ENCODE measurements around the gene PROK1.
"Not testable (repeated sequence)": the region's sequence is repeated elsewhere in the genome, so short reads cannot be mapped to it uniquely, and the experiment has no call there.

PROK1 gene, protein sequence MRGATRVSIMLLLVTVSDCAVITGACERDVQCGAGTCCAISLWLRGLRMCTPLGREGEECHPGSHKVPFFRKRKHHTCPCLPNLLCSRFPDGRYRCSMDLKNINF

DNA sequence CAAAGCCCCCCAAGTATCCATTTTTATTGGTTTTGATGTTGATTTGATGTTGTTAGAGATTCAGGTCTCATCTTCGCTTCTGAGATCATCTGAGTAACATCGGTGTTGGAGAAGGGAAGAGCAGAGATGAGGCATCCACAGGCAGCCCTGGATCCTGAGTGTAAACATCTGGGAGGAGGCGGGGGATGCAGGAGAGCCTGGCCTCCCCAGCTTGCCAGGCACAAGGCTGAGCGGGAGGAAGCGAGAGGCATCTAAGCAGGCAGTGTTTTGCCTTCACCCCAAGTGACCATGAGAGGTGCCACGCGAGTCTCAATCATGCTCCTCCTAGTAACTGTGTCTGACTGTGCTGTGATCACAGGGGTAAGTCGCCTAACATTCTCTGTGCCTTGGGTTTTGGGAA lies at the start of gene PROK1:
Gene PROK1, plus strand, starts transcription at position 221 of the 400 bp plus-strand sequence. Its CDS starts 68 bp downstream, at position 289.
- Mint-ChIP-seq H3K4me1 (no peaks in the 10 kb centered on the region), H3K27ac (ENCODE audit: low read depth) (no peak within 1 kb of the TSS), H3K9me3 (no peaks in the 10 kb centered on the region), H3K36me3 (ENCODE audit: insufficient read depth) (no peaks in the 10 kb centered on the region), H3K4me3 (no peak within 1 kb of the TSS), H3K27me3 (peaks cover 39% of the 10 kb centered on the region)
- DNase-seq (ENCODE audit: low spot score in 2 of 2) (no peak), ATAC-seq (replicated peaks; ENCODE audit: extremely low read depth, poor library complexity, severe bottlenecking) (no peak)

DNA sequence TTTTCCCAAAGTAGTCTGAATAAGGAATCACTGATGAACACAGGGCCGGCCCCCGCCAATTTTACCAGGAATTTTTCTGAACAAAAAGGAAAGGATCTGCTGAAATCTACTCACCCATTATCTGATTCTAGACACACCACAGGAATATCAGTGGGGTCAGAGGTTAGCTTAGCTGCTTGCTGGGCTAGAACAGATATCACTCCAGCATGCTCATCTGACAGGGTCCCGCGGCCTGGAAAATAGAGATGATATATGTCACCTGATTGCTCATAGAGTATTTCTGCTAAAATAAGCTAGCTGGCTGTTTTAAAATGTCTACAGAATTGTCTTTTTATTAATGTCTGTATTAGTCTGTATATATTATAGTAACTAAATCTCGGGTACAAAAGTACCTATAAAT lies 47.1 kb upstream of the PROK1 start:
- H3K4me3 Mint-ChIP-seq, result no peak overlapping the region
- DNase-seq (ENCODE audit: low spot score in 2 of 2) (no peak), ATAC-seq (replicated peaks; ENCODE audit: extremely low read depth, poor library complexity, severe bottlenecking) (no peak)
- H3K4me1 Mint-ChIP-seq, result peaks cover 21% of the 10 kb centered on the region
- no peak overlapping the region for H3K27ac Mint-ChIP-seq (ENCODE audit: low read depth)
- H3K9me3 Mint-ChIP-seq, result no peaks in the 10 kb centered on the region
- no peaks in the 10 kb centered on the region for H3K27me3 Mint-ChIP-seq
- peaks cover 49% of the 10 kb centered on the region for H3K36me3 Mint-ChIP-seq (ENCODE audit: insufficient read depth)

DNA sequence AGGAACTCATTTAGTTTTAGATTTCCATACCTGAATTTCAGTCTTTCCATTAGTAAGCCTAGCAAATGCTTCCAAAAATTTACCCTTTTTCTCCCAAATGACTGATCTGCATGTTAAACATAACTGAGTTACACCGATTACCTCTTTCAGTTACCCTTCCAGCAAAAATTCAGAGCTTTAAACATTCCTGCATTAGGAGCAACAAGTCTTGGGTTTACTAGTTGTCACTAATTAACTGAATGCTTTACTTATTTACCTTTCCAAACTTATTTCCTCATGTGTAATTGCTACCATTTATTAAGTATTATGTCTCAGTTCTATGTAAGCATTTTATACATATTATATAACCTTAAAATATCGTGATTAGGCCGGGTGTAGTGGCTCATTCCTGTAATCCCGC lies 46.5 kb upstream of the PROK1 start:
- no peak overlapping the region for H3K4me3 Mint-ChIP-seq
- no peak for DNase-seq (ENCODE audit: low spot score in 2 of 2)
- no peak for ATAC-seq (replicated peaks; ENCODE audit: extremely low read depth, poor library complexity, severe bottlenecking)
- H3K4me1 Mint-ChIP-seq, result peaks cover 21% of the 10 kb centered on the region
- H3K36me3 Mint-ChIP-seq (ENCODE audit: insufficient read depth), result peaks cover 43% of the 10 kb centered on the region
- peak overlapping the region; percentile 48 for H3K27ac Mint-ChIP-seq (ENCODE audit: low read depth)
- H3K27me3 Mint-ChIP-seq, result no peaks in the 10 kb centered on the region
- H3K9me3 Mint-ChIP-seq, result no peaks in the 10 kb centered on the region

DNA sequence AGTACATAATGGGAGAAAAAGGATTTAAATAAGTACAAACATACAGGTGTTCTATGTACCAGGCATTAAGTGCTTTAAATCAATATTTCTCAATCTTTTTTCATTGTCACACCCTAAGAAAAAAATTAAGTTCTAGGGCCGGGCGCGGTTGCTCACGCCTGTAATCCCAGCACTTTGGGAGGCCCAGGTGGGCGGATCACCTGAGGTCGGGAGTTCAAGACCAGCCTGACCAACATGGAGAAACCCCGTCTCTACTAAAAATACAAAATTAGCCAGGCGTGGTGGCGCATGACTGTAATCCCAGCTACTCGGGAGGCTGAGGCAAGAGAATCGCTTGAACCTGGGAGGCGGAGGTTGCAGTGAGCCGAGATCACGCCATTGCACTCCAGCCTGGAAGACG lies 44.5 kb upstream of the PROK1 start:
- Mint-ChIP-seq H3K4me1 (peaks cover 21% of the 10 kb centered on the region), H3K36me3 (ENCODE audit: insufficient read depth) (peaks cover 31% of the 10 kb centered on the region), H3K4me3 (peak overlapping the region; percentile 93), H3K27ac (ENCODE audit: low read depth) (peak overlapping the region; percentile 97)
- H3K27me3 Mint-ChIP-seq; ATAC-seq (replicated peaks; ENCODE audit: extremely low read depth, poor library complexity, severe bottlenecking); DNase-seq (ENCODE audit: low spot score in 2 of 2); H3K9me3 Mint-ChIP-seq: not testable (repeated sequence)

DNA sequence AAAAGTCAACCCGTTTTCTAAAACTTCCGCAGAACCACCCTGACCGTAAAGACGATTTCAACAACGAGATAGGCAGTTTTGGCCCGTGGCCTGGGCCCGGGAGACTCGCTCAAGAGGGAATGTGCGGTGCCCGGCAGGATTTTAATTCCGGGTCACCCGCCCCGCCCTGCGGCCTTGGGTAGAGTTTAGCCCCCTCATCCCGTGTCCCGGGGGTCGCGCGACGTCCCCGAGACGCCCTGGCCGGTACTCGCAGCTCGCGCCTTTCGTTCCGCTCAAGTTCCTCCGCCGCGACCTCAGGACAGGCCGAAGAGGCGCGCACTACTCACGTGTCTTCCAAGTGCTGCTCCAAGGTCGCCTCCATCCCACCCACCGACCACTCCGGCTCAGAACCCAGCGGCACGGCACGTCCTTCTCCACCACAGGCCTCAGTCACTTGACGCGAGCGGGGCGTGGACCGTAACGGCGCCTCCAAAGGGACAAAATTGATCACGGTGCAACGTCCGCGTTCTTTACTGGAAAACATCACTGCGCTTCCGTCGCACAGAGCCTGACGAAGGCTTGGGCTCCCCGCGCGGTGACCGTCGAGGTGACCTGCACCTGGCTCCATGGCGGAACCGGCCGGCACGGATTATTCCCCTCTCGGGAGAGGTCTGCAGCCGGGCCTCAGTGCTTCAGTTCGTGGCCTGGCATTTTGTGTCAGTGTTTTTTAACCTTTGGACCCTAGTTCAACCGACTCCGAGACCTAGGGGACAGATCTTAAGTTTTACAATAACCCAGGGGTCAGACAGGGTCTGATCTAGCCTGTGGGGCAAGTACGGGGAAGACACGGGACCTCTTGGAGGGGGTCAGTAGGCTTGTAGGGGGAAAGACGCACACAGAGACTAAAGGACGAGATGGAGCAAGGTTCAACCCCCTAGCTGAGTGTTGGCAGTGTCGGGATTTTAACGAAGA lies 43.4 kb upstream of the PROK1 start, which contains the start of gene LAMTOR5:
Gene LAMTOR5, minus strand, starts transcription at position 435 of the 951 bp plus-strand sequence. Its CDS starts 74 bp downstream, at position 361.
- Mint-ChIP-seq H3K27me3 (no peaks in the 10 kb centered on the region), H3K4me3 (peak within 1 kb of the TSS; percentile 93), H3K9me3 (no peaks in the 10 kb centered on the region), H3K4me1 (peaks cover 23% of the 10 kb centered on the region), H3K27ac (ENCODE audit: low read depth) (peak within 1 kb of the TSS; percentile 97), H3K36me3 (ENCODE audit: insufficient read depth) (peaks cover 26% of the 10 kb centered on the region)
- ATAC-seq (replicated peaks; ENCODE audit: extremely low read depth, poor library complexity, severe bottlenecking) (peak; percentile 87), DNase-seq (ENCODE audit: low spot score in 2 of 2) (peak; percentile 81 to 82)

DNA sequence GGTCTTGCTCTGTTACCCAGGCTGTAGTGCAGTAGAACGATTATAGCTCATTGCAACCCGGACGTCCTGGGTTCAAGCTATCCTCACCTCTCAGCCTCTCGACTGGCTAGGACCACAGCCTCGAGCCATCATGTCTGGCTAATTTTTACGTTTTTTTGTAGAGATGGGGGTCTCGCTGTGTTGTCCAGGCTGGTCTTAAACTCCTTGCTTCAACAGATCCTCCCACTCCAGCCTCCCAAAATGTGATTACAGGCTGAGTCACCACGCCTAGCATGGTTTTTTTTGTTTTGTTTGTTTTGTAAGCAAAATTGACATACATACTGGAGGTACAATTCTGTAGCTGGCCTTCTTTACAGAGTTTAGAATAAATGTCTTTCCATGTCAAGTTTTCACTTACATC lies 42.5 kb upstream of the PROK1 start:
- Mint-ChIP-seq H3K27me3 (no peaks in the 10 kb centered on the region), H3K27ac (ENCODE audit: low read depth) (peak overlapping the region; percentile 97), H3K4me3 (peak overlapping the region; percentile 93), H3K36me3 (ENCODE audit: insufficient read depth) (peaks cover 19% of the 10 kb centered on the region), H3K4me1 (peaks cover 27% of the 10 kb centered on the region), H3K9me3 (no peaks in the 10 kb centered on the region)
- ATAC-seq (replicated peaks; ENCODE audit: extremely low read depth, poor library complexity, severe bottlenecking), result no peak
- no peak for DNase-seq (ENCODE audit: low spot score in 2 of 2)

DNA sequence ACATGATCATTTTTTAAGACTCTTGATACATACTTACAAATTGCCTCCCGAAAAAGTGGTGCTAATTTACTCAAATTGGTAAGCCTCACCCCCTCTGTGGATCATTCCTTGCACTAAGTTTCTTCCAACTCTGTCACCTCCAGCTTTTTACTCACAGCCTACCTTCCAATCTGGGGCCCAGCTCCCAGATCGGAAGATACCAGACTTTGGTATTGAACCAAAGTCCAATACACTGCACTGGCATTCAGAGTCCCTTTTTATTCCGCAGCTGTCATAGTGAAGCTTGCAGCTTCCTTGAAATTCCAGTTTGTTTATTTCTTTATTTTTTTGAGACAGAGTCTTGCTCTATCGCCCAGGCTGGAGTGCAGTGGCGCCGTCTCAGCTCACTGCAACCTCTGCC lies 41.6 kb upstream of the PROK1 start:
- ATAC-seq (replicated peaks; ENCODE audit: extremely low read depth, poor library complexity, severe bottlenecking), result no peak
- no peaks in the 10 kb centered on the region for H3K27me3 Mint-ChIP-seq
- H3K4me1 Mint-ChIP-seq, result peaks cover 25% of the 10 kb centered on the region

DNA sequence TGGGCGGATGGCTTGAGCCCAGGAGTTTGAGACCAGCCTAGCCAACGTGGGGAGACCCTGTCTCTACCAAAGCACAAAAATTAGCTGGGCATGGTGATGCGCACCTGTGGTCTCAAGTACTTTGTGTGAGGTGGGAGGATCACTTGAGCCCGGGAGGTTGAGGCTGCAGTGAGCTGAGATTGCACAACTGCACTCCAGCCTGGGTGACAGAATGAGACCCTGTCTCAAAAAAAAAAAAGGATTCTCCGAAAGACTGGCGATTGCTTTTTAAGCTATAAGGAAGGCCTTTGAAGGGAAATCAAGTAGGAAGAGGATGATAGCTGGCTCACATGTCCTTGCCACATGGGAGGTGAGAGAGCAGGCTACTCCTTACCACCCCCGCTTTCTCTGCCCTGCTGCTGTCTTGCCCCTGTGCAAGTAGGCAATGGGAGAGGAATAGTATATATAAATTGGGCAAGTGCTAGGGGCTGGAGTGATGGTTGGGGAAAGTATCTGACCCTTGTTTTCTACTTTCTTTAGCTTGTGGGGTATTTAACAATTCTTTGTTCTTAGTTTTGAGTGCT lies 39.7 kb upstream of the PROK1 start:
- peaks cover 8% of the 10 kb centered on the region for H3K36me3 Mint-ChIP-seq (ENCODE audit: insufficient read depth)
- no peaks in the 10 kb centered on the region for H3K27me3 Mint-ChIP-seq
- H3K4me1 Mint-ChIP-seq, result peaks cover 18% of the 10 kb centered on the region
- H3K9me3 Mint-ChIP-seq, result no peaks in the 10 kb centered on the region
- ATAC-seq (replicated peaks; ENCODE audit: extremely low read depth, poor library complexity, severe bottlenecking), result no peak
- DNase-seq (ENCODE audit: low spot score in 2 of 2), result no peak
- no peak overlapping the region for H3K27ac Mint-ChIP-seq (ENCODE audit: low read depth)
- no peak overlapping the region for H3K4me3 Mint-ChIP-seq

More for the DNA sequence above, 41.6 kb upstream of the PROK1 start:
- Mint-ChIP-seq H3K36me3 (ENCODE audit: insufficient read depth) (peaks cover 13% of the 10 kb centered on the region), H3K4me3 (no peak overlapping the region), H3K27ac (ENCODE audit: low read depth) (no peak overlapping the region), H3K9me3 (no peaks in the 10 kb centered on the region)
- no peak for DNase-seq (ENCODE audit: low spot score in 2 of 2)

DNA sequence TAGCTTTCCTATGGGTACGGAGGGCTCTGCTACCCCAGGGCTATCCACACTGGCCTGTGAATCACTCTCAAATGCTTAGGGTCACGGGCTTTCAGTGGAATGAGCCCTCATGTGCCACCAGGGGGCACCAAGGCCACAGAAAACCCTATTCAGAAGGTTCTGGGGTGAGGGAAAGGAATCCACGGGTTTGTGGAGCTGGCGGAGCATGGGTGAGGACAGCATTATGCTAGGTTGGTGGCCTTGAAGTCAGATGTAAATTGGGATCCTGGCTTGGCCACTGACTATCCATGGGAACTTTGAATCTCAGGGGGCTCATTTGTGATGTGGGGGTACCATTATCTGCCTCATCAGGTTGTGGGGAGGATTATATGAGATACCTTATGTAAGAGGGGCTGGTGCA lies 38.4 kb upstream of the PROK1 start:
- Mint-ChIP-seq H3K9me3 (no peaks in the 10 kb centered on the region), H3K4me3 (no peak overlapping the region), H3K4me1 (peaks cover 13% of the 10 kb centered on the region), H3K36me3 (ENCODE audit: insufficient read depth) (peaks cover 3% of the 10 kb centered on the region), H3K27me3 (no peaks in the 10 kb centered on the region), H3K27ac (ENCODE audit: low read depth) (no peak overlapping the region)
- ATAC-seq (replicated peaks; ENCODE audit: extremely low read depth, poor library complexity, severe bottlenecking), result peak; percentile 59
- peak; percentile 33 to 43 for DNase-seq (ENCODE audit: low spot score in 2 of 2)

DNA sequence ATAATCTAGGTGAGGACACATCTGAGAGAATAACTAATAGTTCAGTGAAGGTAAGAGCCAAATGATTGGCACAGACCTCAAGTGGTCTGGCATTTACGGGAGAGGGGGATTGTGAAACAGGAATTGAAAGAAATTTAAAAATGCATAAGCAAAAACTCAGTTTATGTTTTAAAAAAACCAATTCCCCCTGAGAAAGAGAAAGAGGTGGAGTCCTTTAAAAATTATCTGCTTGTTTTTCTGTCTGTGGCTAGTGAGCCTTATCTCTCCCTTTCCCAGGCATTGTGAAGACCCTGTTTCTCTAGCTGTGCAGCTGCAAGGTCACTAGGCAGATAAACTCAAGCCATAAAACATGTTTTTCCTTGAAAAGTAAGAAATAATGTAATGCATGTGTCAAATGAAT lies 37.9 kb upstream of the PROK1 start:
- H3K9me3 Mint-ChIP-seq; DNase-seq (ENCODE audit: low spot score in 2 of 2); H3K4me3 Mint-ChIP-seq; H3K36me3 Mint-ChIP-seq (ENCODE audit: insufficient read depth); H3K27ac Mint-ChIP-seq (ENCODE audit: low read depth); H3K4me1 Mint-ChIP-seq; ATAC-seq (replicated peaks; ENCODE audit: extremely low read depth, poor library complexity, severe bottlenecking); H3K27me3 Mint-ChIP-seq: not testable (repeated sequence)

DNA sequence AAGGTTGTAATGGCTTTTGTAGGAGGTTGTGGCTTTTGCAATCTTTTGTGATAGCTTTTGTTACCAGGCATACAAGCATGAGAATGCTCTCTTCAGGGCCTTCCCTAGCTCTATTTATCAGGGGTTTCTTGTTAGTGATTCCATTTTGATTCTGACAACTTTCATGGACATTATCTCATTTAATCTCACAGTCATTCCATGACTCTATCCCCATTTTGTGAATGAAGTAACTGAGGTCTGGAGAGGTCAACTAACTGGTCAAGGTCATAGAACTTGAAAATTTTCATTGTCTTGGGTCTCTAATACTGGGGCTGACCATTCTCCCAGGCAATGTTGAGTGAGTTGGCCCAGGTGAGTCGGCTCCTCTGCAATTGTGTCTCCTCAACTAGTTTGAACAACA lies 32.2 kb upstream of the PROK1 start:
- Mint-ChIP-seq H3K27me3 (peaks cover 5% of the 10 kb centered on the region), H3K9me3 (no peaks in the 10 kb centered on the region), H3K36me3 (ENCODE audit: insufficient read depth) (no peaks in the 10 kb centered on the region), H3K27ac (ENCODE audit: low read depth) (no peak overlapping the region), H3K4me1 (no peaks in the 10 kb centered on the region), H3K4me3 (no peak overlapping the region)
- no peak for DNase-seq (ENCODE audit: low spot score in 2 of 2)
- ATAC-seq (replicated peaks; ENCODE audit: extremely low read depth, poor library complexity, severe bottlenecking), result no peak

DNA sequence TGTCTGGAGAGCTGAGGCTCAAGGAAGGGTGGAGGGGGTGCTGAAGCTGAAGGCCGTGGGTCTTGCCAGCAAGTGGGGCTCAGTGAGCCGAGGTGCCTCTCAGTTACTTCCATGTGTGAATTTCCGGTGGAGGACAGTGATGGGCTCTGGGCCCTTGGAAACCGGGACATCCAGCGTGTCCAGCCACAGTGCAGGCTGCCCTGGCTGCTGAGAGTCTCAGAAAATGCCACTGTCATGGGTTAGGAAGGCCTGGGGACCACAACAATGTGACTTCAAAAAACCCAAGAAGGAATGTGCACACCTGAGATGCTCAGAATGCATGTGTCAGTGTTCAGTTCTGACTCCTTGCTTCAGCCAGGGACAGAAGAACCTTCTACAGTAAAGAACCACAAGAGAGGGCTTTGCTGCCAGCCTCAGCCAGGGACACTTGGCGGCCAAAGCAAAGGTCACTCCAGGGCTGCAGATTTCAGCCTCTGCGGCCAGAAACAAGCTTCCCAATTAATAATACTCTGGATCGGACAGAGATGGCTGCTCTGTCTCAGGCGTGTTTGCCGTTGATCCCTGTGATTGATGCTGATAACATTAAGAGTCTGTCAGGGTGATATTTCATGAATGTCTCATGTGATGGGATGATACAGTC lies 30.8 kb upstream of the PROK1 start:
- Mint-ChIP-seq H3K9me3 (no peaks in the 10 kb centered on the region), H3K4me1 (no peaks in the 10 kb centered on the region), H3K27me3 (peaks cover 12% of the 10 kb centered on the region), H3K36me3 (ENCODE audit: insufficient read depth) (no peaks in the 10 kb centered on the region), H3K4me3 (no peak overlapping the region), H3K27ac (ENCODE audit: low read depth) (no peak overlapping the region)
- DNase-seq (ENCODE audit: low spot score in 2 of 2) (no peak), ATAC-seq (replicated peaks; ENCODE audit: extremely low read depth, poor library complexity, severe bottlenecking) (no peak)
